B cell (primary cell): ENCODE results near the gene ADGRA3. TPM values are rescaled to one million over a fixed set of nuclear protein-coding genes. Genes with fewer than 3 reads are reported as not detected.

Experiments used
- ATAC-seq: fragments of 200-7000 bp; cut with Tn5 transposase; one replicate; pipeline ENCODE4 v1.10.0; 2021; ENCODE audit warnings: low read depth, mild to moderate bottlenecking, moderate number of reproducible peaks, moderate library complexity
- CTCF ChIA-PET: fragments of 350-600 bp; sonication (Branson Sonifier 250); formaldehyde crosslinking; loops from one replicate; lab custom pipeline; 2021; ENCODE audit warnings: antibody characterized with exemption, inconsistent platforms; lab: Charles Lee
- POLR2A ChIA-PET: fragments of 350-600 bp; sonication (Branson Sonifier 250); formaldehyde crosslinking; loops from one replicate; lab custom pipeline; 2021; ENCODE audit warnings: antibody characterized with exemption; lab: Charles Lee
- DNase-seq: peaks from one replicate; pipeline ENCODE4 v3.0.0; 2013
- H2AFZ ChIP-seq: 2 replicates; pipeline ENCODE4 v1.6.1; 2012; ENCODE audit warnings: mild to moderate bottlenecking, low read depth, low read length; ENCODE audit not compliant: insufficient read depth, poor library complexity, severe bottlenecking
- H3K27ac ChIP-seq, 2 donors: 1 replicate in 1 of 2; 2 replicates in 1 of 2; pipeline ENCODE4 v1.5.1; 2012 to 2013; ENCODE audit warnings: low read length in 2 of 2, mild to moderate bottlenecking in 2 of 2, moderate library complexity in 1 of 2
- H3K27me3 ChIP-seq, 4 experiments: fragments of 200-600 bp in 1 of 4; sonication (generic) in 1 of 4; replicated peaks in 1 of 4; 1 replicate in 2 of 4; 2 replicates in 2 of 4; pipeline versions ENCODE4 v1.6.1 to v1.7.0; 2013 to 2016; ENCODE audit warnings: low read length in 3 of 4, mild to moderate bottlenecking in 2 of 4, mixed read lengths in 1 of 4, moderate library complexity in 1 of 4; ENCODE audit not compliant: insufficient read depth in 4 of 4, control insufficient read depth in 3 of 4; ENCODE audit errors: control extremely low read depth in 1 of 4
- H3K36me3 ChIP-seq, 2 experiments: replicated peaks in 1 of 2; 1 replicate in 1 of 2; 2 replicates in 1 of 2; pipeline versions ENCODE4 v1.6.1 to v1.7.1; 2013; ENCODE audit warnings: low read length in 1 of 2; ENCODE audit not compliant: insufficient read depth in 2 of 2, control insufficient read depth in 1 of 2; ENCODE audit errors: control extremely low read depth in 1 of 2, extremely low read depth in 1 of 2
- H3K4me1 ChIP-seq, 2 donors: fragments of 200-600 bp in 1 of 2; sonication (generic) in 1 of 2; 1 replicate in 1 of 2; 2 replicates in 1 of 2; pipeline versions ENCODE4 v1.5.1 to v1.6.1; 2013 to 2017; ENCODE audit warnings: low read length in 2 of 2; ENCODE audit not compliant: control insufficient read depth in 2 of 2, insufficient read depth in 2 of 2
- H3K4me2 ChIP-seq: replicated peaks from 2 replicates; pipeline ENCODE3; 2012; ENCODE audit warnings: mild to moderate bottlenecking, low read depth, low read length; ENCODE audit not compliant: poor library complexity, severe bottlenecking
- H3K4me3 ChIP-seq, 5 experiments: fragments of 200-600 bp in 1 of 5; sonication (generic) in 1 of 5; 1 replicate in 3 of 5; 2 replicates in 2 of 5; pipeline versions ENCODE4 v1.5.1 to v1.7.0; 2011 to 2016; ENCODE audit warnings: low read length in 4 of 5, mild to moderate bottlenecking in 4 of 5, low read depth in 2 of 5, control low read depth in 1 of 5, moderate library complexity in 1 of 5; ENCODE audit not compliant: insufficient read depth in 1 of 5; ENCODE audit errors: control extremely low read depth in 1 of 5, extremely low read depth in 1 of 5
- H3K79me2 ChIP-seq: fragments of 200-600 bp; sonication (generic); one replicate; pipeline ENCODE4 v1.6.0; 2016; ENCODE audit warnings: low read length; ENCODE audit not compliant: control insufficient read depth, insufficient read depth
- H3K9ac ChIP-seq: fragments of 200-600 bp; sonication (generic); 2 replicates; pipeline ENCODE4 v1.6.1; 2017; ENCODE audit warnings: mild to moderate bottlenecking, low read length, moderate library complexity
- H3K9me3 ChIP-seq, 3 donors: one replicate each; pipeline versions ENCODE4 v1.6.1 to v1.7.1; 2013; ENCODE audit warnings: low read length in 2 of 3; ENCODE audit not compliant: control insufficient read depth in 2 of 3, insufficient read depth in 1 of 3; ENCODE audit errors: control extremely low read depth in 1 of 3
- H4K20me1 ChIP-seq: 2 replicates; pipeline ENCODE4 v1.6.0; 2012; ENCODE audit warnings: mild to moderate bottlenecking, low read length; ENCODE audit not compliant: insufficient read depth, control insufficient read depth, poor library complexity, severe bottlenecking
- H3K27ac Mint-ChIP-seq: one replicate; pipeline ENCODE4 v1.8.0; 2021; ENCODE audit warnings: mixed read lengths
- H3K27me3 Mint-ChIP-seq: one replicate; pipeline ENCODE4 v1.8.0; 2021; ENCODE audit warnings: mixed read lengths
- H3K4me1 Mint-ChIP-seq: one replicate; pipeline ENCODE4 v1.8.0; 2021; ENCODE audit warnings: mixed read lengths
- H3K4me3 Mint-ChIP-seq: one replicate; pipeline ENCODE4 v1.8.0; 2021; ENCODE audit warnings: mixed read lengths
- H3K9me3 Mint-ChIP-seq: one replicate; pipeline ENCODE4 v1.8.0; 2022; ENCODE audit warnings: mixed read lengths; ENCODE audit not compliant: insufficient read depth
- EZH2 ChIP-seq: IDR thresholded peaks from 2 replicates; pipeline ENCODE4 v1.6.1; 2012; ENCODE audit warnings: borderline replicate concordance, low read depth, mild to moderate bottlenecking, moderate library complexity, low read length; ENCODE audit not compliant: insufficient read depth, poor library complexity, severe bottlenecking
- WGBS: methylation state at CpG from one replicate; pipeline ENCODE4 v1.1.5; 2013; ENCODE audit warnings: missing lambda C conversion rate; ENCODE audit not compliant: insufficient coverage; 5-methylcytosine and 5-hydroxymethylcytosine counted together
- intact Hi-C: fragments of 100-400 bp; cut with micrococcal nuclease; formaldehyde crosslinking; loops from one replicate; pipeline ENCODE4 v1.10.0; 2022
- polyA plus RNA-seq: library from polyadenylated mRNA; depleted of rRNA; stranded (reverse); fragments of >200 nt; gene quantifications from 2 replicates; pipeline ENCODE4 v1.2.3, GENCODE V29; 2012
- total RNA-seq, 2 donors: library from RNA; stranded (reverse); fragments of 120-200 nt in 1 of 2; gene quantifications; 1 replicate in 1 of 2; 2 replicates in 1 of 2; pipeline versions ENCODE4 v1.2.3 to v1.2.4, GENCODE V29; 2013 to 2022
- TF ChIP-seq, protein P1 (sequence below): fragments of 200-600 bp; IDR thresholded peaks from one replicate; pipeline ENCODE4 v1.8.0; 2022; ENCODE audit warnings: antibody characterized with exemption, mild to moderate bottlenecking

ADGRA3 gene
- total and polyA plus RNA-seq, 2 donors (not counting 1 experiment from before 2014, with no cell fraction given) = 0.25 TPM; not detected in 1

GRCh38 chr4:22407361-22407760, 108.5 kb downstream of the ADGRA3 start:
- CTCF ChIA-PET = no interaction called here
- H3K27ac Mint-ChIP-seq = no peak overlapping the region

GRCh38 chr4:22398671-22399070, 117.2 kb downstream of the ADGRA3 start:
- H4K20me1 ChIP-seq = no peaks in the 10 kb centered on the region
- H3K4me1 Mint-ChIP-seq = no peaks in the 10 kb centered on the region
- no peaks in the 10 kb centered on the region for H3K9me3 Mint-ChIP-seq
- no peak overlapping the region for H3K27ac ChIP-seq
- H3K4me1 ChIP-seq = no peaks in the 10 kb centered on the region
- no peaks in the 10 kb centered on the region for H3K27me3 Mint-ChIP-seq
- intact Hi-C loops = no loop called here
- TF ChIP-seq EZH2 = no peak
- TF ChIP-seq, protein P1, sequence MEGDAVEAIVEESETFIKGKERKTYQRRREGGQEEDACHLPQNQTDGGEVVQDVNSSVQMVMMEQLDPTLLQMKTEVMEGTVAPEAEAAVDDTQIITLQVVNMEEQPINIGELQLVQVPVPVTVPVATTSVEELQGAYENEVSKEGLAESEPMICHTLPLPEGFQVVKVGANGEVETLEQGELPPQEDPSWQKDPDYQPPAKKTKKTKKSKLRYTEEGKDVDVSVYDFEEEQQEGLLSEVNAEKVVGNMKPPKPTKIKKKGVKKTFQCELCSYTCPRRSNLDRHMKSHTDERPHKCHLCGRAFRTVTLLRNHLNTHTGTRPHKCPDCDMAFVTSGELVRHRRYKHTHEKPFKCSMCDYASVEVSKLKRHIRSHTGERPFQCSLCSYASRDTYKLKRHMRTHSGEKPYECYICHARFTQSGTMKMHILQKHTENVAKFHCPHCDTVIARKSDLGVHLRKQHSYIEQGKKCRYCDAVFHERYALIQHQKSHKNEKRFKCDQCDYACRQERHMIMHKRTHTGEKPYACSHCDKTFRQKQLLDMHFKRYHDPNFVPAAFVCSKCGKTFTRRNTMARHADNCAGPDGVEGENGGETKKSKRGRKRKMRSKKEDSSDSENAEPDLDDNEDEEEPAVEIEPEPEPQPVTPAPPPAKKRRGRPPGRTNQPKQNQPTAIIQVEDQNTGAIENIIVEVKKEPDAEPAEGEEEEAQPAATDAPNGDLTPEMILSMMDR = no peak
- H3K9ac ChIP-seq = no peak overlapping the region
- H3K27ac Mint-ChIP-seq = no peak overlapping the region
- no peak overlapping the region for H3K4me3 Mint-ChIP-seq
- no peak overlapping the region for H3K4me3 ChIP-seq
- no peaks in the 10 kb centered on the region for H3K9me3 ChIP-seq
- ChIA-PET POLR2A (no interaction called here), CTCF (no interaction called here)
- H3K27me3 ChIP-seq = no peaks in the 10 kb centered on the region
- no peak overlapping the region for H3K4me2 ChIP-seq
- no peak overlapping the region for H2AFZ ChIP-seq
- H3K79me2 ChIP-seq = no peaks in the 10 kb centered on the region
- no CpG with 5 or more reads among the region's 4 CpGs for WGBS
- DNase-seq (no peak), ATAC-seq (no peak)
- H3K36me3 ChIP-seq = no peaks in the 10 kb centered on the region

More at GRCh38 chr4:22407361-22407760, 108.5 kb downstream of the ADGRA3 start:
- Mint-ChIP-seq H3K27me3 (no peaks in the 10 kb centered on the region), H3K4me1 (no peaks in the 10 kb centered on the region), H3K4me3 (no peak overlapping the region), H3K9me3 (no peaks in the 10 kb centered on the region)
- no peaks in the 10 kb centered on the region for H3K79me2 ChIP-seq
- no peaks in the 10 kb centered on the region for H3K36me3 ChIP-seq
- H3K27ac ChIP-seq = no peak overlapping the region
- no peak overlapping the region for H3K4me3 ChIP-seq
- H3K9ac ChIP-seq = no peak overlapping the region
- H3K9me3 ChIP-seq = no peaks in the 10 kb centered on the region
- DNase-seq (no peak), ATAC-seq (no peak)
- intact Hi-C loops = loop anchor here (10.0 kb wide), 1 partner anchor 287 kb away; the partner anchor contains the start of gene GBA3
- POLR2A ChIA-PET = no interaction called here
- no peaks in the 10 kb centered on the region for H3K4me1 ChIP-seq
- no peaks in the 10 kb centered on the region for H4K20me1 ChIP-seq
- no peak for TF ChIP-seq EZH2
- TF ChIP-seq, protein P1 = no peak
- no peaks in the 10 kb centered on the region for H3K27me3 ChIP-seq
- no peak overlapping the region for H2AFZ ChIP-seq
- no peak overlapping the region for H3K4me2 ChIP-seq
